ENCODE measurements around the gene PDX1.

GRCh38 chr13:27964741-27965323 lies 45.0 kb downstream of the PDX1 start:
- TF ChIP-seq CTCF (IDR thresholded peaks at IDR 0.05) (no peak), POLR2A (IDR thresholded peaks at IDR 0.05) (no peak)
